RWPE1 (cell line): ENCODE data around the gene ZNF93.
A peak's percentile ranks its signal among the peaks of the same experiment; 100 is the strongest.
"Not testable (repeated sequence)": the region's sequence is repeated elsewhere in the genome, so short reads cannot be mapped to it uniquely, and the experiment has no call there.

Experiments
- CTCF ChIA-PET: fragments of 350-600 bp; sonication (Branson Sonifier 250); formaldehyde crosslinking; extraction: SDS; loops from one replicate; lab custom pipeline; 2021; lab: Yijun Ruan, JAX
- POLR2A ChIA-PET: fragments of 400-600 bp; formaldehyde crosslinking; extraction: SDS; loops from one replicate; lab custom pipeline; 2020; ENCODE audit warnings: antibody characterized with exemption; ENCODE audit not compliant: low non-redundant PET; lab: Yijun Ruan, JAX
- DNase-seq: peaks from one replicate; pipeline ENCODE4 v3.0.0; 2012; ENCODE audit warnings: low spot score
- H3K27ac ChIP-seq: fragments of 450-650 bp; 2 replicates; pipeline ENCODE4 v1.5.1; 2017
- CTCF ChIP-seq: fragments of 450-650 bp; conservative IDR thresholded peaks from 2 replicates; pipeline ENCODE4 v1.5.1; 2017; ENCODE audit warnings: low read depth, mild to moderate bottlenecking

ZNF93 gene

GRCh38 chr19:19900729-19901444 lies at the start of gene ZNF93:
Gene ZNF93 (plus strand): TSS chr19:19900946. CDS start chr19:19901089, 143 bp downstream.
- CTCF ChIA-PET, result interaction anchor here (0.6 kb wide), 1 partner anchor 136 kb away, joined by 3 read pairs; no protein-coding TSS in a partner anchor
- H3K27ac ChIP-seq, result peak within 1 kb of the TSS; percentile 78
- DNase-seq, result peak; percentile 83
- no peak for TF ChIP-seq CTCF
- POLR2A ChIA-PET, result no interaction called here

GRCh38 chr19:19851740-19852139 lies 49.0 kb upstream of the ZNF93 start:
- H3K27ac ChIP-seq, result not testable (repeated sequence)
- CTCF ChIA-PET, result interaction anchor here (0.6 kb wide), 1 partner anchor 297 kb away, joined by 3 read pairs; no protein-coding TSS in a partner anchor

GRCh38 chr19:19858751-19859150 lies 42.0 kb upstream of the ZNF93 start:
- H3K27ac ChIP-seq, result no peak overlapping the region
- TF ChIP-seq CTCF, result no peak
- DNase-seq, result no peak
- ChIA-PET CTCF (interaction anchor here (0.6 kb wide), 2 partner anchors 19 to 305 kb away, joined by 3 read pairs; no protein-coding TSS in a partner anchor), POLR2A (no interaction called here)

More at GRCh38 chr19:19851740-19852139, 49.0 kb upstream of the ZNF93 start:
- DNase-seq, POLR2A ChIA-PET: not testable (repeated sequence)

GRCh38 chr19:19860756-19861390 lies 39.9 kb upstream of the ZNF93 start:
- H3K27ac ChIP-seq, result no peak overlapping the region
- no peak for DNase-seq
- POLR2A ChIA-PET, result no interaction called here
- CTCF ChIA-PET, result no interaction called here
- TF ChIP-seq CTCF, result no peak

- ChIA-PET POLR2A (interaction anchor here (0.7 to 1.0 kb wide), 3 partner anchors 14 to 1277 kb away, joined by 3 to 5 read pairs (median 3); partner anchors contain the start of gene ZNF101), CTCF (no interaction called here)
- no peak for TF ChIP-seq CTCF
- peak; percentile 93 for DNase-seq
- peak within 1 kb of the TSS; percentile 96 for H3K27ac ChIP-seq
Observed at GRCh38 chr19:19865750-19866610, 34.8 kb upstream of the ZNF93 start, which contains the start of gene ZNF253. Gene ZNF253 (plus strand): TSS chr19:19865882. CDS start chr19:19865997, 115 bp downstream.

- ChIA-PET CTCF (no interaction called here), POLR2A (interaction anchor here (0.6 to 0.7 kb wide), 2 partner anchors 86 to 1276 kb away, joined by 3 read pairs; no protein-coding TSS in a partner anchor)
- TF ChIP-seq CTCF, result no peak
- DNase-seq, result peak; percentile 3
- peak overlapping the region; percentile 96 for H3K27ac ChIP-seq
Observed at GRCh38 chr19:19866611-19867248, 34.0 kb upstream of the ZNF93 start.

GRCh38 chr19:19870086-19870485 lies 30.7 kb upstream of the ZNF93 start:
- POLR2A ChIA-PET, DNase-seq, H3K27ac ChIP-seq: not testable (repeated sequence)
- CTCF ChIA-PET, result interaction anchor here (0.6 kb wide), 1 partner anchor 305 kb away, joined by 3 read pairs; no protein-coding TSS in a partner anchor
